ENCODE data around the gene ZC3H8.
"Not testable (repeated sequence)": the region's sequence is repeated elsewhere in the genome, so short reads cannot be mapped to it uniquely, and the experiment has no call there.

Gene ZC3H8

DNA sequence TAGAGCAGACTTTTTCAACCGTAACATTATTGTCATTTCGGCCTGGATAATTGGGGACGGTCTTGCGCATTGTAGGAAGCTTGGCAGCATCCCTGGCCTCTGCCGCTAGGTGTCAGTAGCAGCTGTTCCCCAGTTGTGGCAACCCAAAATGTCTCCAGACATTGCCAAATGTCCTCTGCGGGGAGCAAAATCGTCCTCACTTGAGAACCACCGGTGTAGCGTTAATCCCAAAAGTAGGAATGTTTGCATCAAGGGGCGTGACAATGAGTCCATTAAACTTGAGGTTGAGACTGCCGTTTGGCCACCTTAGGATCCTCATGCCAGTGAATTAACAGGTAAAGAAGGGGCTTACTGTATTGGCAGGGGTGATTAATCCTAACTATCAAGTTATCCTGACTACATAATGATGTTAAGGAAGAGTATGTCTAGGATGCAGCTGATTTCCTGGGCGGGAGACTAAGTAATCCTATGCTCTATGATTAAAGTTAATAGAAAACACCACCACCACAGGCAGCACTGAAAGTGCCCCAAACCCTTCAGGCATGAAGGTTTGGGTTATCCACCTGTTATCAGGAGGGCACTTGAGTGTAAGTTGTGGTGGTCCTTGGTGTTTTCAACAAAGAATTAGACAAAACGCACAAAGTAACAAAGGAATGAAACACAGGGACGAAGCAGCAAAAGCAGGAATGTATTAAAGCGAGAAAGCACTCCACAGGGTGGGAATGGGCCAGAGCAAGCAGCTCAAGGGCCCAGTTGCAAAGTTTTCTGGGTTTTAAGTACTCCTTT is 4.9 kb upstream of the ZC3H8 start:
- peak; percentile 54 to 66 (median 56) for DNase-seq (ENCODE audit: low read depth in 2 of 3, low spot score in 2 of 3)

DNA sequence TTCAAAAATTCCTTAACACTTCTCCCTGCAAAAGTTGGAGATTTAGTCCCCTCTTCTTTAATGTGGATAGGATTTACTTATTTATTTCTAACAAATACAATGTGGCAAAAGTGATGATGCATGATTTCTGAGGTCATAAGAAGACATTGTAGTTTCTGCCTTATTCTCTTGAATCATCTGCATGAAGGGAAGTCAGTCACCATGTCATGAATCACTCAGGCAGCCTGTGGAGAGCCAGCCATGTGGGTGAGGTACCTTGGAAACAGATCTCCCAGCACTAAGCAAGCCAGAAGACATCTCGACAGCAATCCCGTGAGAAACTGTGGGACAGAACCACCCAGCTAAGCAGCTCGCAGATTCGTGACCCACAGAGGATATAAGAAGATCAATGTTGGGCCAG is 2.7 kb upstream of the ZC3H8 start:
- no peak for DNase-seq (ENCODE audit: low read depth in 2 of 3, low spot score in 2 of 3)

DNA sequence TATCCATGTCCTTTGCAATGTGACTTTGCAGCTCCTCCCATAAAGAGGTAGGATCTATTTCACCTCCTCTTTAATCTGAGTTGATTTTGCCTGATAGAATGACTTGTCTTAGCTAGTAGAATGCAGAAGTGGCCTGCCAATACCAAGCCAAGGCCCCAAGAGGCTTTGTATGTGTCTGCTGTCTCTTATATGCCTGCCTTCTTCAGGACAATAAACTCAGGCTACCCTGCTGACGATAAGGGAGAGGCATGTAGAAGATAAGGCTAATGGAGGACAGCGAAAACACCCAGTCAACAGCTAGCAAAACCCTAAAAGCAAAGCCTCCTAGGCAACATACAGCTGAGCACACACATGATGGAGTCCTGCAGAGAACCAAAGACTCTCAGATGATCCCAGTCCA is 1.8 kb upstream of the ZC3H8 start:
- no peak for DNase-seq (ENCODE audit: low read depth in 2 of 3, low spot score in 2 of 3)

DNA sequence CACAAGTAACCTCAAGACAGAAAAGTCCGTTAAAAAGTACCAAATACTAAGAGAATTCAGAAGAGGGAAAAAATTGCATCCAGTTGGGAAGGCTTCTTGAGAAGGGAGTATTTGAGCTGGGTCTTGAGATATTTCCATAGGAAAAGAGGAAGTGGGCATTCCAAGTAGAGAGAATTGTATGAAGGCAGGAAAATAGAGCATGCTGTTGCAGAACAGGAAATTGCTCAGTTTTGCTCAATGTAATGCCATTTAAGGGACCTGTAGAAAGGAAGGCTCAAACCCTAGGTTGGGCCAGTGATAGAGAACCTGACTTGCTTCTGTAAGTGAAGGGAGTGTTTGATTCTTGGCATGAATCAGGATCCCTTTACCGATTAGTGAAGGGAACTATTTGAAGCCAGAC is 1.0 kb upstream of the ZC3H8 start:
- no peak for DNase-seq (ENCODE audit: low read depth in 2 of 3, low spot score in 2 of 3)

DNA sequence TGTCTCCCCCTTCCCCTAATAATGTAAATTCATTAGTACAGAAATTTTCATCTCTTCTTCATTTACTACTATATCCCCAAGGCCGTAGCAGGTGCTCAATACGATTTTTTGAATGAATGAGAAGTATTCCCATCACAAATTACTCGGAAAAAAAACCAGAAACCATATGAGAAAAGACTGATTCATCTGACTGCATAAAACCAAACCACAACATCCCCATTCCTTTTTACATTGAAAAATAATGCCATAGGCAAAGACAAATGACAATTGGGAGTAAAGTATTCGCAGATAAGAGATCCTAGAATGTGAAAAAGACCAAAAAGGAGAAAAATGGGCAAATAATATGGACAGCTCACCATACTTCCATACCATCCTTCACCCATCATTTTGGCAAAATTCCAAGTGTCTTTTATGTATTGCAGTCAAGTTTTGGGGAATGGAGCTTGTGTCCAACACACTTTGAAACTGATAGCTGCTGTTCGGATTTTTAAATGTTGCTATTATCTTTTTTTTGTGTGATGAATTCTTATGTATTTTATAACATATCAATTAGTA is 1.5 kb downstream of the ZC3H8 start:
- no peak for DNase-seq (ENCODE audit: low read depth in 2 of 3, low spot score in 2 of 3)

DNA sequence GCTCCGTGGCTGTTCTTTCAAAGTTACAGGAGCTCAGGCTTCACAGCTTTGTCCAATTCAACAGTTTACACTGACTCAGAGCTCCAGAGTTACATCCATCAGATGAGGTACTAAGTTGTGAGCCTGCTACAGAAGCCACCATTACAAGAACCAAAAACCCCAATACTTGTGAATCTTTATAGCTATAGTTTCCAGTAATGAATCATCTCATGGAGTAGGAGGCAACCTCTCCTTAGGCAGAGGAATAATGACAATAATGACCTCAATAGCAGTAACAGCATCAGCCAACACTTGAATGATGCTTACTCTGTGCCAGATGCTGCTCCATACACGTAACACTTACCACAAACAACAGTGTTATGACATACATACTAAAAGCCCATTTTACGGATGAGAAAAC is 3.6 kb downstream of the ZC3H8 start:
- DNase-seq (ENCODE audit: low read depth in 2 of 3, low spot score in 2 of 3) = no peak

DNA sequence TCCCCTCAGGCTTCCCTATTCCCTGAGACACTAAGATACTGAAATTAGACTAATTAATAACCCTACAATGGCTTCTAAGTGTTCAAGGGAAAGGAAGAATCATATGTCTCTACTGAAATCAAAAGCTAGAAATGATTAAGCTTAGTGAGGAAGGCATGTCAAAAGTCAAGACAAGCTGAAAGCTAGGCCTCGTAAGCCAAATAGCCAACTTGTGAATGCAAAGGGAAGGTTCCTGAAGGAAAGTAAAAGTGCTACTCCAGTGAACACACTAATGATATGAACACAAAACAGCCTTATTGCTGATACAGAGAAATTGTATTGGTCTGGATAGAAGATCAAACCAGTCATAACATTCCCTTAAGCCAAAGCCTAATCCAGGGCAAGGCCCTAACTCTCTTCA is 10.0 kb downstream of the ZC3H8 start:
- DNase-seq (ENCODE audit: low read depth in 2 of 3, low spot score in 2 of 3) = no peak

DNA sequence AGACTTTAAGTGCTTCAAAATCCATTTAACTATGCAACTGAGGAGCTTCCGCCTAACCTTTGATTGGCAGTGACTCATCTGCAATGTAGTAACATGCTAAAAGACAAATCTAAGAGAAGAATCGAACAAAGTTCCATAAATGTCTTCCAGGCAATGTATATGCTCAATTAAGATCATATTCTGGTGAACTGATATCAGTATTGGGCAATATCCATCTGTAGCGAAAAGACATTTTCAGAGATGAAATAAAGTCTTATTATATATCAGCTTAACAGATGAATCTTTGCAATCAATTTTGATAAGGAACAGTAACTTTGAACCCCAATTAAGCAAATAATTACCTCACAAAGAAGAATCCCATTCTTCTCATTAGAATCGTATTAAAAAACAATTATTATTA is 11.6 kb downstream of the ZC3H8 start:
- DNase-seq (ENCODE audit: low read depth in 2 of 3, low spot score in 2 of 3) = no peak

DNA sequence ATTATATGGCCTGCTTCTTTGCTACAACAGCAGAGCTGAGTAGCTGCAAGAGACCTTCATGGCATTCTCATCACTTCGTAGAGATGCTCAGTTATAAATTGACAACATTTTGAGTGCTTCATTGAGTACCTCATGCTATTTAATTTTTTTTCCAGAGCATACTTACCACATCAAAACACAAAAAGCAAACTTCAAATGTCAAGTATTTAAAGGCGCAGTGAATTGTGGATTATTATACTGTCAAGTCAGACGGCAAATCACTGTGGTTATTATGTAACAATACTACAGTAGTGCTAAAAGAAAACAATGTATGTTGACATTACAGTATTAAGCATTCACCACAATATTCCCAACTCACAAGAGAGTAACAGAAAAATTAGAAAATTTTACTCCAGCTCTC is 12.5 kb downstream of the ZC3H8 start:
- DNase-seq (ENCODE audit: low read depth in 2 of 3, low spot score in 2 of 3) = no peak

DNA sequence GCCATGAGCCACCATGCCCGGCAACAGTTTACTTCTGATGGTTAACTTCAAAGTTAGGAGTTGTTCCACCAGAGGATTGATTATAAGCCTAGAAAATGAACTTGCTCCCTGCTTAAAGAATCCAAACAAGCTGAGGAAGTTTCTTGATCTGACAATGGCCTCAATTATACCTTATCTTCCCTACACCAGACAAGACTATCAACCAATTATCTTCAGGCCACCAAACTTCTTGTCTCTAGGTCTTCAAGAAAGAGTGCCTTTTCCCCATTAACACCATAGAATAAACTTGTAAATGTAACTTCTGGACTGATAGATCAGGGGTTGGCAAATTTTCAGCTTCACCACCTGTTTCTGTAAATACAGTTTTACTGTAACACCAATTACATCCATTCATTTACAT is 15.0 kb downstream of the ZC3H8 start:
- DNase-seq (ENCODE audit: low read depth in 2 of 3, low spot score in 2 of 3) = no peak

DNA sequence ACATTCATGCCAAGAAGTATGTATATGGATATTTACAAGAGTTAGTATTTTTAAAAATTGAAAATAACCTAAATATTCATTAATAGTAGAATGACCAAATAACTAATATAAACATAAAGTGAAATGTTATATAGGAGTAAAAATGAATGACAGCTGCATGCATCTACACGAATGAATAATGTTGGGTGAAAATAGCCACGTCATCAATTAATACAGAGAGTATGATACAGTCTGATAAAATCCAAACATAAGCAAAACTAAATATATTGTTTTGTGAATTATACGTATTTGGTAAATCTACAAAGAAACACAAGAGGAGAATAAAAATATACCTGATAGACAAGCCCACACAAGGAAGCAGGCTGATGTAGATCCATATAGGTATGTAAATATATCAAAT is 24.5 kb downstream of the ZC3H8 start:
- no peak for DNase-seq (ENCODE audit: low read depth in 2 of 3, low spot score in 2 of 3)

DNA sequence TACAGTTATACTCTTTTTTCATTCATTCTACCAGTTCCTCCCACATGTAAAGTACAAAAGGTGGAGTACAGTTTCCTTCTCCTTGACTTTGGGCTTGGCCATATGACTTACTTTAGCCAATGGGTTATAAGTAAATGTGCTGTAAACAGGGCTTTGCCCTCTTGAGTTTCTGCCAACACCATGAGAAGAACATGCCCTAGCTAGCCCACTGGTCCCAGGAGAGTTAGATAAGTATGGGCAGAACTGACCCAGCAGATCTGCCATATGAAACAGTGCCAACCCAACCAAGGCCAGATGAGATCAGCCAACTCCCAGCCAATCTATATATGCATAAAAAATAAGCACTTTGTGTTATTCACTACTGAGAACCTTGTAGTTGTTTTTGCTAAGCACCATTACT is 25.5 kb downstream of the ZC3H8 start:
- DNase-seq (ENCODE audit: low read depth in 2 of 3, low spot score in 2 of 3) = no peak

DNA sequence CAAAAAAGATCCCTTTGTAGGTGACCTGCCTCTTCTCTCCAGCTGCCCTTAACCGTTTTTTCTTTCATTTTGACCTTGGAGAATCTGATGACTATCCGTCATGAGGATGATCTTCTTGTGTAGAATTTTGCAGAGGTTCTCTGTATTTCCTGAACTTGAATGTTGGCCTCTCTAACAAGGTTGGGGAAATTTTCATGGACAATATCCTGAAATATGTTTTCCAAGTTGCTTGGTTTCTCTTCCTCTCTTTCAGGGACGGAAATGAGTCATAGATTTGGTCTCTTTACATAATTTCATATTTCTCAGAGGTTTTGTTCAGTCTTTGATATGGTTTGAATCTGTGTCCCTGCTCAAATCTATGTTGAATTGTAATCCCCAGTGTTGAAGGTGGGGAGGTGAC is 34.0 kb downstream of the ZC3H8 start:
- DNase-seq (ENCODE audit: low read depth in 2 of 3, low spot score in 2 of 3) = no peak

DNA sequence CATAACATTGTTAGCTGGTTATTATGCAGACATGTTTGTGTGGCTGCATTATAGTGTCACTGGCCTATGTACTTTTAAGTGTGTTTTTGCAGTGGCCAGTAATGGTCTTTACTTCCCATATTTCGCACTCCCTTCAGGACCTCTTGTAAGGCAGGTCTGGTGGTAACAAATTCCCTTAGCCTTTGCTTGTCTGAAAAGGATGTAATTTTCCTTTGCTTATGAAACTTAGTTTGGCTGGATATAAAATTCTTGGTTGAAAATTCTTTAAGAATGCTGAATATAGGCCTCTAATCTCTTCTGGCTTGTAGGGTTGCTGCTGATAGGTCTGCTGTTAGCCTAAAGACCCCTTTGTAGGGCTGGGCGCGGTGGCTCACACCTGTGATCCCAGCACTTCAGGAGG is 34.7 kb downstream of the ZC3H8 start:
- no peak for DNase-seq (ENCODE audit: low read depth in 2 of 3, low spot score in 2 of 3)

DNA sequence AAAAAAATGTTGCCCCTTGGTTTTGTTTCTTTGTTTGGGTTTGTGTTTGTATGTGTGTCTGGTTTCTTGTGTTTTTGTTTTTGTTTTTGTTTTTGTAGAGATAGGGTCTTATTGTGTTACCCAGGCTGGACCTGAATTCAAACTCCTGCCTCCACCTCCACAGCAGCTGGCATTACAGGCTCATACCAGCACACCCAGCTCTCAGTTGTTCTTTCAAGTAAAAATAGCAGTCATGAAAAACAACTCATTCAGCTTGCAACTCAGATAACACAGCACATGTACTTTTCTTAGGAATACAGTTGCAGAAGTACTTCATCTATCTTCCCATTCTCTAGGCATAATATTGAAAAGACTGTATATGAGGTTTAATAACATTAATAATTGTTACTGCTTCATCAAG is 37.0 kb downstream of the ZC3H8 start:
- DNase-seq (ENCODE audit: low read depth in 2 of 3, low spot score in 2 of 3) = no peak

DNA sequence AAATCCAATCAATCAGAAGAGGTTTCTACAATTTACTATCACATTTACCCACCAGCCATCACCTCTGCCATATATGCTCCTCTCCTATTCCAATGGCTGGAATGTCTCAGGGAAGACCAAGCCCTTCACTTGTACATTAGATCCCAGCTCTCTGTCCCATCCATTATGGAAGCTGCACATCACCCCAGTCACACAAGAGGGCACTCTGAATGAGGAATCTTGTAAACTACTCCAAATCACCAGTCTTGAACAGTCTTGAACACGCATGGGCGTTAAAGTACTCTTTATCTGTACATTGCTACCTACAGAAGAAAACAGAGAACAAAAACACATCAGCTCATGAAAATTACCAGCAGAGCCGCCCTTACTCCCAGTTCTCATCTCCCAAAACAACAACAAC is 38.7 kb downstream of the ZC3H8 start:
- no peak for DNase-seq (ENCODE audit: low read depth in 2 of 3, low spot score in 2 of 3)

DNA sequence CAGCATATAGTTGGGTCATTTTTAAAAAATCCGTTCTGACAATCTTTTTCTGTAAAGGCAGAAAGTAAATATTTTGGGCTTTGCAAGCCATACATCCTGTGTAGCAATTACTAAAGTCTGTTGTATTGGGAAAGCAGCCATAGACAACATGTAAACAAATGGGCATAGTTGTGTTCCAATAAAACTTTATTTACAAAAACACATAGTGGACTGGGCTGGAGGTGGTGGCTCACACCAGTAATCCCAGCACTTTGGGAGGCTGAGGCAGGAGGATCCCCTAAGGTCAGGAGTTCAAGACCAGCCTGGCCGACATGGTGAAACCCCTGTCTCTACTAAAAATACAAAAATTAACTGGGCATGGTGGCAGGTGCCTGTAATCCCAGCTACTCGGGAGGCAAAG is 46.9 kb downstream of the ZC3H8 start:
- not testable (repeated sequence) for DNase-seq (ENCODE audit: low read depth in 2 of 3, low spot score in 2 of 3)

DNA sequence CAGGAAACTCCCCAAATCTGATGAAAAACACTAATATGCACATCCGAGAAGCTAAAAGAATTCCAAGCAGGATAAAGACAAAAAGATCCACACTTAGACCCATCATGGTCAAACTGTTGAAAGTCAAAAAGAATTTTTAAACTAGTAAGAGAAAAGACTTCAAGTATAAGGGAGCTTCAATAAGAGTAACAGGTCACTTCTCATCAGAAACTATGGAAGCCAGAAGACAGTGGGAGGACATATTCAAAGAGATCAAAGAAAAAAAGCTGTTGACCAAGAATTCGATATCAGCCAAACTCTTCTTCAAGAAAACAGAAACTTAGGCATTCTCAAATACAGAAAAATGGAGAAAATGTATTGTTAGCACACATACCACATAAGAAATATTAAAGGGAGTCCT is 50.4 kb downstream of the ZC3H8 start:
- DNase-seq (ENCODE audit: low read depth in 2 of 3, low spot score in 2 of 3) = no peak

DNA sequence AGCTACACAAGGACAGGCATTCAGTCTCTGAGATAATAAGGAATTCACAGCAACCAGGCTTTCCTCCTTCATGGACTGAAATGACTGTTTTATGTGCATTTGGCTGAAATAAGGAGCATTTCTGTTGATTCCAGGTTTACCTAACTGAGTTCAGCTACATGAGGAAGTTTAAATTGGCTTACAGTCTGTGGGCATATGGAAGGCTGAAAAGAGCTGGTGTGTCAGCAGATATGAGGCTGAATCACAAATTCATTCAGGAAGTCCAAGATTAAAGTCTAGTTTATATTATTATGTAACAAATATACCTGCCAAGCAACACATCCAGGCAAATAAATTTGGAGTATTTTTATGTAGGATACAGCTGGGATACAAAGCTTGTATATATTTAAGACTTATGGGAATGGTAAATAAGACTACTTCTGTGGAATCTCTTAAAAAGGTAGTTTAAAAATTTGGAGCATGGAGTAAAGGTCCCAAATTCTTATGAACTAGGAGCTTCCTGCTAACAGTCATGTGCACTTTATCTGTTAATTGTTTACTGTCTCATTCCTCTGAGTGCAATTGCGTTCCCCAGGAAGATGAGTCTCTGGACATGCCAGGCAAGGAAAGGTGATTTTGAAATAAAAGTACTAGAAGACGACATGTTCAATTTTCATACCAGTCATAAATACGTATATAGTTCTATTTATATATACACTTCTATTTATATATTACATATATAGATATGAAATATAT is 53.0 kb downstream of the ZC3H8 start:
- DNase-seq (ENCODE audit: low read depth in 2 of 3, low spot score in 2 of 3) = no peak

DNA sequence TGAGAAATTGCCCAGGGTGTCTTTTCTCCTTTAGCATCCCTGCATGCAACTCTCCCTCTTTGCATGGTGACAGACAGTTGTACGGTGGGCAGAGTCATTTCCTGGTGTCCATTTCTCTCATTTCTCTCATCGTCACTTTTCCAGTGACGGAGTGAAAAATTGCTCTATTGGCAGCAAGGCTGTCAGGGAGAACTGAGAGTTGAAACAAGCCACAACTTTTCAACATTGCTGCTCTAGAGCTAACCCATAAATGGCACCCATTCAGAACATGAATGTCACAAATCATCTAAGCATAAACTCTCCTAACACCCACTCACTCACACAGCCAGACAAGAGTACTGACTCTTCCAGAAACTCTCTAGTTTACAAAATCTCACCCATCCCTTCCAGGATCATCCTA is 55.7 kb downstream of the ZC3H8 start:
- no peak for DNase-seq (ENCODE audit: low read depth in 2 of 3, low spot score in 2 of 3)

DNA sequence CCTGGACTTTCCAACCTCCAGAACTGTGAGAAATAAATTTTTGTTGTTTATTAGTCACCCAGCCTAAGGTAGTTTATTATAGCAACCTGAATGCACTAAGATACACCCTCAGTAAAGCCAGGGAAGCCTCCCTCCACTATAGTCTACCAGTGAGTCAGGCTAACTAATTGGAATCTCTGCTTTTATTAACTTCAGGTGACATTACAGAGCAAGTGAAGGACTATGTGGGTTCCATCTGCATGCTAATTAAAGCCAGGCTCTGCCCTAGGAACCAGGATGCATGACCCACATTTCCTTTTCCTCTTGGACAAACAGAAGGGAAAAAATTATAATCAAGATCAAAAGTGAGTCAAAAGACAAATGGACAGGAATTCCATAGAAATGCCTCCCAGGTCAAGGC is 56.1 kb downstream of the ZC3H8 start:
- DNase-seq (ENCODE audit: low read depth in 2 of 3, low spot score in 2 of 3) = no peak

DNA sequence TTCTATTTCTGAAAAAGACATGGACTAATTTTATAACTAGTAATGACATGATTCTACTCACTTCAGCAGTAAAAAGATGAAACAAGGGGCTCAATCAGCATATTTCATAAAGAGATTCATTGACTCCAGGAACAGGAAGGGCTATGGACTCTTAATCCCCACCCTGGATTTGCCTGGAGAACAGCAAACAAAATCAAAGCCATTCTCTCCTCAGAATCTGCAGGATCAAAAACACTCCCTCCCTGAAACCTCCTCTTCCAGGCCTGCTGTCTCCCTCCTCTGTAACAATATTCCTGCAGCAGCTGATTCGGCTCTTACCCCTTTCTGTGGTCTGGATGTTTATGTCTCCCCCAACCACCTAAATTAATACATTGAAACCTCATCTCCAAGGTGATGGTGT is 57.0 kb downstream of the ZC3H8 start:
- DNase-seq (ENCODE audit: low read depth in 2 of 3, low spot score in 2 of 3) = no peak

DNA sequence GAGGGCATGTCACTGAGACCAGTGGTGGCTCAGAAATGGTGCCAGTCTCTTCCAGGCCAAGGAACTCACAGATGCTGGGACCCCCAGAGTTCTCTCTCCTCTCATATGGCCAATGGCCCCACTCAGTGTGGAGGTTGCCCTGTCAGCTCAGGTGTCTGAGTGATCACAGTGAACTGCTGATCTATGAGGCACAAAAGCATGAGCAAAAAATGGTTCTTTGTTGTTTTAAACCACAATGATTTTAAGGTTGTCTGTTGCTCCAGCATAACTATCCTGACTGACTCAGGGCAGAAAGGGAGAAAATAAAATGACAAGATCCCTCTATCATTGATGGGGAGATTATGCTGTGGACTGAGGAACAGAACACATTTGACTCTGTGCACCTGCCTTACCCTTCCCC is 58.9 kb downstream of the ZC3H8 start:
- DNase-seq (ENCODE audit: low read depth in 2 of 3, low spot score in 2 of 3) = no peak
